GM12878 (cell line): Measurements from ENCODE around the gene SOS1. TPM values are rescaled to one million over a fixed set of nuclear protein-coding genes. Genes with fewer than 3 reads are reported as not detected.

ENCODE experiments used
- ATAC-seq: fragments of 200-7000 bp; cut with Tn5 transposase; 3 replicates; pipeline ENCODE4 v1.9.1; 2020; ENCODE audit warnings: mild to moderate bottlenecking, moderate library complexity
- BruUV-seq: library from RNA; stranded (reverse); fragments of 400-500 nt; replicated peaks from 2 replicates; lab custom pipeline; 2021; lab: Mats Ljungman, UMichigan
- CTCF ChIA-PET: fragments of 300-600 bp; sonication (Branson Sonifier 250); formaldehyde crosslinking; extraction: SDS; loops from one replicate; lab custom pipeline; 2021; ENCODE audit warnings: inconsistent platforms; lab: Yijun Ruan, JAX
- POLR2A ChIA-PET: fragments of 350-600 bp; formaldehyde crosslinking; extraction: SDS; loops from one replicate; lab custom pipeline; 2021; ENCODE audit warnings: inconsistent platforms; lab: Charles Lee
- RAD21 ChIA-PET: fragments of 300-600 bp; sonication (Branson Sonifier 250); formaldehyde crosslinking; loops from one replicate; lab custom pipeline; 2023; ENCODE audit warnings: antibody characterized with exemption; ENCODE audit not compliant: unreplicated experiment; lab: Charles Lee
- SMC1A ChIA-PET: fragments of 300-600 bp; sonication (Branson Sonifier 250); formaldehyde crosslinking; loops from one replicate; lab custom pipeline; 2023; ENCODE audit not compliant: unreplicated experiment, uncharacterized antibody; lab: Charles Lee
- DNase-seq: peaks from one replicate; pipeline ENCODE4 v3.0.0-alpha.2; 2011; ENCODE audit warnings: low read depth, low spot score
- FAIRE-seq: peaks from 3 replicates; lab custom pipeline; 2011; peaks lifted over from hg19 to GRCh38; lab: Jason Lieb, UNC
- H2AFZ ChIP-seq: 2 replicates; pipeline ENCODE4 v1.6.0; 2011; ENCODE audit warnings: low read depth, low read length, control low read depth; ENCODE audit not compliant: control insufficient read depth
- H3K27ac ChIP-seq: 2 replicates; pipeline ENCODE4 v1.5.1; 2011; ENCODE audit warnings: control low read depth; ENCODE audit not compliant: control insufficient read depth, insufficient read depth
- H3K27me3 ChIP-seq, 2 experiments: replicated peaks in 1 of 2; 2 replicates each; pipeline versions ENCODE4 v1.6.0 to v1.6.1; 2011; ENCODE audit warnings: low read length in 1 of 2; ENCODE audit not compliant: control insufficient read depth in 2 of 2, insufficient read depth in 2 of 2
- H3K36me3 ChIP-seq, 2 experiments: 2 replicates each; pipeline ENCODE4 v1.5.1; 2011; ENCODE audit warnings: low read length in 1 of 2; ENCODE audit not compliant: control insufficient read depth in 2 of 2, insufficient read depth in 2 of 2
- H3K4me1 ChIP-seq: 2 replicates; pipeline ENCODE4 v1.6.1; 2011; ENCODE audit warnings: mild to moderate bottlenecking, low read length, moderate library complexity, mixed read lengths; ENCODE audit not compliant: control insufficient read depth, insufficient read depth
- H3K4me2 ChIP-seq: 2 replicates; pipeline ENCODE4 v1.6.0; 2011; ENCODE audit warnings: control low read depth; ENCODE audit not compliant: control insufficient read depth, insufficient read depth
- H3K4me3 ChIP-seq: fragments of 200-600 bp; sonication (generic); 2 replicates; pipeline ENCODE4 v1.5.1; 2016
- H3K79me2 ChIP-seq: 2 replicates; pipeline ENCODE4 v1.6.0; 2011; ENCODE audit warnings: low read length; ENCODE audit not compliant: control insufficient read depth, insufficient read depth
- H3K9ac ChIP-seq: 2 replicates; pipeline ENCODE4 v1.8.0; 2011; ENCODE audit warnings: low read length, control low read depth, mixed read lengths; ENCODE audit not compliant: control insufficient read depth, insufficient read depth
- H3K9me3 ChIP-seq: replicated peaks from 3 replicates; pipeline ENCODE4 v1.5.1; 2011; ENCODE audit warnings: mild to moderate bottlenecking, low read length; ENCODE audit not compliant: control insufficient read depth, insufficient read depth
- H4K20me1 ChIP-seq: 2 replicates; pipeline ENCODE4 v1.6.0; 2011; ENCODE audit not compliant: control insufficient read depth, insufficient read depth
- CBX3 ChIP-seq: fragments of 200-600 bp; sonication (generic); IDR thresholded peaks from 2 replicates; pipeline ENCODE4 v1.6.1; 2016; ENCODE audit warnings: low read depth, borderline replicate concordance
- CBX5 ChIP-seq: sonication (generic); IDR thresholded peaks from 2 replicates; pipeline ENCODE4 v1.6.1; 2016; ENCODE audit warnings: low read depth, moderate library complexity, mild to moderate bottlenecking, inconsistent platforms
- MEF2A ChIP-seq: IDR thresholded peaks from 2 replicates; pipeline ENCODE4 v1.6.1; 2011; ENCODE audit warnings: low read depth, mild to moderate bottlenecking, low read length, moderate library complexity; ENCODE audit not compliant: insufficient read depth
- MYB ChIP-seq: fragments of 150-350 bp; IDR thresholded peaks from 2 replicates; pipeline ENCODE4 v1.6.1; 2014; ENCODE audit warnings: mild to moderate bottlenecking, low read depth, low read length, borderline replicate concordance
- SMC3 ChIP-seq: IDR thresholded peaks from 2 replicates; pipeline ENCODE4 v1.6.1; 2011; ENCODE audit warnings: low read length, improper control_type of control experiment, borderline replicate concordance
- TAF1 ChIP-seq: IDR thresholded peaks from 2 replicates; pipeline ENCODE4 v1.6.1; 2011; ENCODE audit warnings: mild to moderate bottlenecking, low read depth, low read length, borderline replicate concordance
- TBL1XR1 ChIP-seq: IDR thresholded peaks from 2 replicates; pipeline ENCODE4 v1.6.1; 2012; ENCODE audit warnings: low read depth, low read length, improper control_type of control experiment
- YBX1 ChIP-seq: fragments of 450-650 bp; IDR thresholded peaks from 2 replicates; pipeline ENCODE4 v1.6.1; 2016; ENCODE audit warnings: antibody characterized with exemption
- ZNF384 ChIP-seq: IDR thresholded peaks from 2 replicates; pipeline ENCODE4 v1.6.1; 2012; ENCODE audit warnings: low read depth, mild to moderate bottlenecking, low read length, improper control_type of control experiment, borderline replicate concordance
- ZSCAN29 ChIP-seq: fragments of 450-650 bp; IDR thresholded peaks from 2 replicates; pipeline ENCODE4 v1.6.1; 2017; ENCODE audit warnings: mild to moderate bottlenecking, moderate library complexity
- WGBS: methylation state at CpG from one replicate; pipeline ENCODE4 v1.1.6; 2016; ENCODE audit warnings: low lambda C conversion rate; ENCODE audit not compliant: insufficient replicate concordance, insufficient coverage; ENCODE audit errors: missing lambda C conversion rate; 5-methylcytosine and 5-hydroxymethylcytosine counted together
- in situ Hi-C: fragments of 300-500 bp; cut with MboI; formaldehyde crosslinking; loops from 9 replicates; pipeline ENCODE4 v1.14.3; 2018; ENCODE audit warnings: mixed read lengths
- intact Hi-C: fragments of 100-400 bp; cut with micrococcal nuclease; formaldehyde crosslinking; loops from one replicate; pipeline ENCODE4 v1.14.2; 2022; ENCODE audit not compliant: unreplicated experiment
- polyA plus RNA-seq, 11 experiments: library from polyadenylated mRNA; depleted of rRNA in 4 of 11; unstranded in 6 of 11; stranded (reverse) in 5 of 11; fragments of >200 nt; fragmentation: Nextera tagmentation in 4 of 11; fragmentation: Illumina TruSeq in 1 of 11; extraction: Ambion mirVana in 4 of 11; extraction: Trizol in 1 of 11; gene quantifications; 1 replicate in 1 of 11; 2 replicates in 10 of 11; pipeline versions ENCODE4 v1.2.1 to v1.2.3, GENCODE V29; 2011 to 2016; ENCODE audit warnings: inconsistent platforms in 2 of 11, missing spikeins in 2 of 11, low read depth in 1 of 11
- total RNA-seq, 4 experiments: library from RNA; depleted of rRNA in 3 of 4; stranded (reverse); fragments of >200 nt in 3 of 4; fragmentation: Illumina TruSeq in 1 of 4; extraction: Trizol in 1 of 4; gene quantifications; 2 replicates each; pipeline versions ENCODE4 v1.2.1 to v1.2.3, GENCODE V29; 2013 to 2021
- TF ChIP-seq, protein P1 (sequence below): IDR thresholded peaks from 2 replicates; pipeline ENCODE4 v1.6.1; 2012; ENCODE audit warnings: low read depth, low read length, improper control_type of control experiment
- TF ChIP-seq, protein P2 (sequence below): fragments of 450-650 bp; IDR thresholded peaks from 2 replicates; pipeline ENCODE4 v1.6.1; 2016; ENCODE audit warnings: mild to moderate bottlenecking

The SOS1 gene
- total and polyA plus RNA-seq, 10 of the 15 experiments (the other 5 are each of a cell fraction or from before 2014, with no cell fraction given) = 2.1 to 24.1 (median 8.5) TPM

DNA sequence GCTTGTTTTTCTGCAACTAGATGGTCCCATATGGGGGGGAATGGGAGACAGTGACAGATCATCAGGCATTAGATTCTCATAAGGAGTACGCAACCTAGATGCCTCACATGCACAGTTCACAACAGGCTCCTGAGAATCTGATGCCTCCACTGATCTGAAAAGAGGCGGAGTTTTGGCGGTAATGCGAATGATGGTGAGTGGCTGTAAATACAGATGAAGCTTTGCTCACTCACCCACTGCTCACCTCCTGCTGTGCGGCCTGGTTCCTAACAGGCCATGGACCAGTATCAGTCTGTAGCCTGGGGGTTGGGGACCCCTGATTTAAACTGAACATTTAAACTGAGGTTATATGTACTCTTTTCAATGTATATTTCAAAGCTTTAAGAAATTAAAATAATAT is 40.7 kb downstream of the SOS1 start:
- intact Hi-C loops = no loop called here
- H3K4me2 ChIP-seq = no peak overlapping the region
- H3K4me3 ChIP-seq = no peak overlapping the region
- ChIA-PET RAD21 (no interaction called here), POLR2A (no interaction called here), CTCF (interaction anchor here (1.0 to 2.0 kb wide), 4 partner anchors 21 to 149 kb away, joined by 3 to 4 read pairs (median 4); no protein-coding TSS in a partner anchor), SMC1A (interaction anchor here (1.3 kb wide), 1 partner anchor 38 kb away, joined by 3 read pairs; no protein-coding TSS in a partner anchor)
- BruUV-seq = no TSS peak
- FAIRE-seq (no peak), ATAC-seq (no peak)
- H3K9me3 ChIP-seq = no peaks in the 10 kb centered on the region; the same call in 2 of the 3 replicates
- no peaks in the 10 kb centered on the region for H3K4me1 ChIP-seq
- no peaks in the 10 kb centered on the region; the same call in 1 of the 2 replicates for H3K79me2 ChIP-seq
- no peaks in the 10 kb centered on the region for H3K27me3 ChIP-seq
- H4K20me1 ChIP-seq = no peaks in the 10 kb centered on the region
- H3K27ac ChIP-seq = no peak overlapping the region
- no peaks in the 10 kb centered on the region for H3K36me3 ChIP-seq
- H2AFZ ChIP-seq = no peak overlapping the region
- no peak overlapping the region for H3K9ac ChIP-seq
- no peak for TF ChIP-seq MYB
- TF ChIP-seq CBX3 = no peak
- no peak for TF ChIP-seq ZNF384
- no peak for TF ChIP-seq MEF2A
- TF ChIP-seq CBX5 = no peak
- TF ChIP-seq ZSCAN29 = no peak
- TF ChIP-seq, protein P1, sequence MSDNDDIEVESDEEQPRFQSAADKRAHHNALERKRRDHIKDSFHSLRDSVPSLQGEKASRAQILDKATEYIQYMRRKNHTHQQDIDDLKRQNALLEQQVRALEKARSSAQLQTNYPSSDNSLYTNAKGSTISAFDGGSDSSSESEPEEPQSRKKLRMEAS = no peak
- no peak for TF ChIP-seq YBX1
- TF ChIP-seq SMC3 = no peak
- TF ChIP-seq TBL1XR1 = no peak
- TF ChIP-seq, protein P2, sequence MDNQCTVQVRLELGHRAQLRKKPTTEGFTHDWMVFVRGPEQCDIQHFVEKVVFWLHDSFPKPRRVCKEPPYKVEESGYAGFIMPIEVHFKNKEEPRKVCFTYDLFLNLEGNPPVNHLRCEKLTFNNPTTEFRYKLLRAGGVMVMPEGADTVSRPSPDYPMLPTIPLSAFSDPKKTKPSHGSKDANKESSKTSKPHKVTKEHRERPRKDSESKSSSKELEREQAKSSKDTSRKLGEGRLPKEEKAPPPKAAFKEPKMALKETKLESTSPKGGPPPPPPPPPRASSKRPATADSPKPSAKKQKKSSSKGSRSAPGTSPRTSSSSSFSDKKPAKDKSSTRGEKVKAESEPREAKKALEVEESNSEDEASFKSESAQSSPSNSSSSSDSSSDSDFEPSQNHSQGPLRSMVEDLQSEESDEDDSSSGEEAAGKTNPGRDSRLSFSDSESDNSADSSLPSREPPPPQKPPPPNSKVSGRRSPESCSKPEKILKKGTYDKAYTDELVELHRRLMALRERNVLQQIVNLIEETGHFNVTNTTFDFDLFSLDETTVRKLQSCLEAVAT = no peak
- no peak for TF ChIP-seq TAF1
- TF ChIP-seq, all 136 proteins: peak for 0
- in situ Hi-C loops = no loop called here
- DNase-seq = no peak
- WGBS = 97% methylated on average over 5 of the region's 5 CpGs
